GM03348 (cell line): Measurements from ENCODE around the gene MACROD2.

Experiments used
- DNase-seq: peaks from one replicate; pipeline ENCODE4 v3.0.0; 2012; ENCODE audit warnings: low spot score

The MACROD2 gene

GRCh38 chr20:14525426-14525825, 530.1 kb downstream of the MACROD2 start:
- no peak for DNase-seq

DNA sequence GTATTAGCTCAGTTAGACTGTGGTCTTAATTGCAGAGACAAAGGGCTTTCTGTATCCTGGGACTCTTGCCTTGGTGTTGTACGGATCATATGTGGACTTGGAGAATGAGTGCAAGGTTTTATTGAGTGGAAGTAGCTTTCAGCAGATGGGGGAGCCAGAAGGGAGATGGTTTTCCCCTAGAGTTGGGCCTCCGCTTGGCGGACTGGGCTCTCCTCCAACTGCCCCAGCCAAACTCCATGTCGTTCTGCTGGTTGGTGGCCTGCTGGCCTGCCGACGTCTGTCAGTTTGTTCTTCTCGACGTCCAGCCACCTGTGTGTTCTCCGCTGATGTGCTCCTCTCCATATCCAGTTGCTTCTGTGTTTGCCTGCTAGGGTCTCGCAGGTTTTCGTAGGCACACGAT, 531.6 kb downstream of the MACROD2 start:
- DNase-seq: no peak

GRCh38 chr20:14531786-14532185, 536.5 kb downstream of the MACROD2 start:
- DNase-seq: no peak

DNA sequence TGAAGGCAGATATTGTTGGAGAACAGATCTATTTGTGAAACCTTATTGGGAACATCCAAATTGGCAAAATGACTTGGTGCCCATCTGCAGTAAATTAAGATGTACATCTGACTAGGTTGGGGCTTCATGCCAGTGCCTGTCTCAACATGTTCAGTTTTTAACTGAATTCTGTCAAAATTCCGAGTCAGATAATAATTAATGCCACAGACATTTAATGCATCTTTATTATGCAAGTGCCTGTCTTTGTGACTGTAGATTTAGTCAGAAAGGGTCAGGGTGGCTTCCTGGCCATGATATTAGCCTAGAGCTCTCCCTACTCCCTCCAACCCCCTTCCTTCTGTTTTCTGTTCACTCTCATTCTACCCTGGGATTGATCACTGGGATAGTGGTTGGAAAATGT, 541.4 kb downstream of the MACROD2 start:
- DNase-seq: no peak

DNA sequence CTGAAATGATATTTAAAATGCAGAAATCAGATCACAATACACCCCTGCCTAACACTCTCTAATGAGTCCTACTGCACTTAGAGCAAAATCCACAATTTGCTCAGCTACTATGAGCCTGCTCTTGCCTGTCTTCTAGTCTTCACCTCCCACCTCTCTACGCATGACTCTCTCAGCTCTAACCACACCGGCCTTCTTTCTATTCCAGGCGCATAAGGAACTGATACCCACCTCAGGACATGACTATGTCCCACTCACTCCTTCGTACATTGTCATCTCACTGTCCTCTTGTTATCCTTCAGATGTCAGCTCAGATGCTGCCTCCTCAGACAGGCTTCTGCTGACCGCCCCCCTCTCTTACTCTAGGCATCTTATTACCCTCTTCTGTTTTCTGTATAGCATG, 543.1 kb downstream of the MACROD2 start:
- no peak for DNase-seq

- DNase-seq: no peak
Observed at GRCh38 chr20:14543040-14543439, 547.7 kb downstream of the MACROD2 start.

DNA sequence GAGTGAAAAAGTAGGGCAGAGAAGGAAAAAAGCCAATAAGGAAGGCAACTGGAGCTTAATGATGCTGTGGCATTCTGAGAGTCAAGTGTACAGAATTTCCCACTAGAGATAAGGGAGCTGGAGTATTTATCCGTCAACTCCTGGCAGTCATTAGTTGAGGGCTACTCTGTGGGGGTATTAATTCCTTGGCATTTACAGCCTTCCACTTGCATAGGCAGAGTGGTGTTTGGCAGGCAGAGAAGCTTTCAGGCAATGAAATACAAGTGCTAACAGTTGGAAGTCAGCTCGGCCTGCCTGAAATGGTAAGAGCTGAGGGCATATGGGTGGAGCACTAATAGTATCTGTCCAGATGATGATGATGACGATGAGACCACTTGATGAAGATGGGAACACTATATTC, 549.4 kb downstream of the MACROD2 start:
- DNase-seq: no peak

- no peak for DNase-seq
Observed at GRCh38 chr20:14550655-14551054, 555.3 kb downstream of the MACROD2 start.

DNA sequence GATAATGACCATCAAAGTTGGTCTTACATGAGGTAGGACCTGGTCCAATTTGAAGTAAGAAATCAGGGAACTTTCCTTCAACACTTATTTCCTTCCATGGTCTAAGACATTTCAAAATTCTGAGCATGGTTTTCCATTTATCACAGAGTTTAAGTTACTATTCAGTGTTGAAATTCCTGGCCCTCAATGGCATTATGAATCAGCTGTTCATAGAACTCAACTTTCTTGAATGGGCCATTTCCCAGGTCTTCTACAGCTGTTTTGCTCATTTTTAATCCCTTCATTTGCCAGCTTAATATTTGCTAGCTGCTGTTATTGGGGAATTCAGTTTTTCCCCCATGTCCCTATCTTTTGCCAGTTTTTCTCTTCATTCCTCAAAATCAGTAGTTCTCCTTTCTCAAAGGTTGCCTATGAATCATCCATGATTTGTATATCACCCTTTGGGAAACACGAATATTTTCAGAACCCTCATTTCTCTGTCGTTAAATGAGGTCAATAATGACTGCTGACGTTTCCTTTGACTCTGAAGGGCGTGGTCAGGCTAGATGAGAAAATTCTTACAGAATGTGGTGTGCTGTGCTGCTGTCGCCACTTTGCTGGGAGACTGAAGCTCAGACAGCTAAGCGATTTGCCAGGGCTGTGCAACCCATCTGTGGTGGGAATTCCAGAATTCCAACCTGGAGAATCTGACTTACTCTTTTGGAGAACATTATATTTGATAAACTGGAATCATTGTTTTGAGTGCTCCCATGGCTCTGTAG, 558.6 kb downstream of the MACROD2 start:
- no peak for DNase-seq

DNA sequence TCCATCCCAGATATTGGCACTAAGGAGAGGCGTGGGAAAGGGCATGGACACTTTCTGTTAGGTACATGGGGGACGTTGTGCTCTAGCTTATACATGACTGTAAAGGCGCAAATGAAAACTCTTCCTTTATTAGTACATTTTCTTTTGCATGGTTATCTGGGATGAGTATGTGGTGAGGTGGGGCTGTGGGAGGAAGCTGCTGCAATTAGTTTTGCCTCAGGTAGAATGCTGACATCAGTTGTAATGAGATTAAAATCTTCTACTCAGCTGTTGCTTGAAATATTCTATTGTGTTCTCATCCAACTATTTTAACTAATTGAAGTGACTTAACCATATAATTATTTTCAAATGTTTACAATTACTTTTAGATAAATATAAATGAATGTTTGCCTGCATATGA, 560.4 kb downstream of the MACROD2 start:
- no peak for DNase-seq

DNA sequence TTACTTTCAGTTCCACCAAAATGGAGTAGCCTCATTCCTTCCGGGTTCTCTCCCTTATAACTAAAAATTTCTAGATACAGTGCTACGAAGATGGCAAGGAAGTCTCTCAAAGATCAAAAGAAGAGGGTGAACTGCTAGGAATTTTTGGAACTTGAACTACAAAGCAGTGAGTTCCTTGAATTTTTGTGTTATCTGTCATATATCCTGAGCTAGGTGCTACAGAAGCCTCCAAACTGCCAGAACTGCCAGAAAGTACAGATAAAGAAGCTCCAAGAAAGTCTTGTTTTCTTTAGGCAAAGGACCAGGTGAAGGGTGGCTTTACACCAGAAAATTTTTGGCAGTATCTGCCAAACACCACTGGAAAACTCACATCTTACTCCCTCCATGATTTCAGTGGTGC, 560.9 kb downstream of the MACROD2 start:
- no peak for DNase-seq

DNA sequence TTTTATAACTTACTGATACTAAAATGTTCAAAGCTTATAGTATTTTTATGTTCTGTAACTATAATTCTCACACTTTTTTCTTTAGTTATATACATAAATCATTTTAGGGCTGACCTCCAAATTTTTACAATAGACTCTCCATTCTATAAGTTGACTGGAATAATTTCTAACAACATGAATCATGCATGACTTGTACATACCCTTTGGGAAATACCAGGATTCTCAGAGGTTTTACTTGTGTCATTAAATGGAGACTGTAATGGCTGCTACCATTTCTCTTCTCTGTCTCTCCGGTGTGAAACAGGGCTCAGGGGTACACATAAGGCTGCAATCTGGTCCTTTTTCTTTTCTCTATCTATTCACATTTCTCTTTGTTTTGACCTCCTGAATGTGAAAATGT, 564.3 kb downstream of the MACROD2 start:
- DNase-seq: no peak

GRCh38 chr20:14561741-14562221, 566.5 kb downstream of the MACROD2 start:
- DNase-seq: peak; percentile 19

GRCh38 chr20:14562981-14563380, 567.7 kb downstream of the MACROD2 start:
- DNase-seq: no peak

DNA sequence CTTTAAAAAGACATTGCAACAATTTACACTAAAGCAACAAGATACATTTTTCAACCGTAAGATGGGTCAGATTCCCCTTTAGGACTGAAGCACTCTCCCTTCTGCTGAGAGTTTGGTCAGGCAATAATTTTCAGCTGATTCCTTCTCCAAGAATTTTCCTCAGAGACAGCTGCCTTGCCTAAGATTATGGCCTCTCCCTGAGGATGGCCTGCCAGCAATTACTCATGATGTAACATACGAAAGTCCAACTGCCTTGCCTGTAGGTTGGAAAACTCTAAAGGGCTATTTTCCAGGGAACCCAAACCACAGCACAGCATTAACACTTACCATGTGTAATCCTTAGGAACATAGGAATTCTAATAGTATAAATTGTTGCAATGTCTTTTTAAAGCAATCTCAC, 571.2 kb downstream of the MACROD2 start:
- DNase-seq: peak; percentile 65

GRCh38 chr20:14568225-14568624, 572.9 kb downstream of the MACROD2 start:
- peak; percentile 4 for DNase-seq

DNA sequence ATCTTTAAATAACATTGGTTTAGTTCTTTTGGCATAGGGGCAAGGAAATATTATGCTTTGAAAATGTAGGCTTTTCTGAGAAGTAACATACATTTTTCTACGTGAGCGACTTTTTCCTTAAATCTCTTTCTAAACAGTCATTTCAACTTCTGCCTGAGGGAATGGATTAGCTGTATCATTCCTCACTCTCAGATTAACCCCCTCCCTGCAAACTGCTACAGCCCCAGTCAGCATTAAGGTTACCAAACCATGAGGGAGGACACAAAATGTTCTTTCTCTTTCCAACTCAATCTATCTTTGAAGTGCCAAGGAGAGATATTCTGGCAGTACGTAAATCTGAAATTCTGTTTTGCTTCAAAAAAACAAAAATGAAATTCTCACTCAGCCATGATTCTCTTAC, 573.4 kb downstream of the MACROD2 start:
- DNase-seq: no peak

GRCh38 chr20:14569641-14570040, 574.3 kb downstream of the MACROD2 start:
- no peak for DNase-seq

GRCh38 chr20:14570811-14571210, 575.5 kb downstream of the MACROD2 start:
- DNase-seq: no peak

DNA sequence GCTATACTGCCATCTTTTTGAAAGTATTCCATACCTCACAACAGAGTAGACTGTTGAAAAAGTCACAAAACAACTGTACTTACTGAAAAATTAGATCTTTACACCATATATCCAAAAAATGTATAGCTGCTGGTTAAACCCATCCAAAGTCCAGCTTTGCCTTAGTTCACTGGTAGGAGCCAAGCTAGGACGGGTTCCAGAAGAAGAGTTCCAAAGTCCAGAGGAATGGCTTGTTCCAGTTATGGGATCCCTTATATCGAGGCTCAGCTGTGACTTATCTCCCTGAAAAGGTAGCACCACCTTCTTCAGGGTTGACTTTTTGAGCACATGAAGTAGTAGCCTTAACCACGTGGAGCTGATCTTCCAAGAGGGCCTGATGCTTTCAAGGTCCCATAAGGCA, 578.4 kb downstream of the MACROD2 start:
- DNase-seq: no peak

- DNase-seq: no peak
Observed at GRCh38 chr20:14576196-14576877, 581.0 kb downstream of the MACROD2 start.

GRCh38 chr20:14580418-14581074, 585.2 kb downstream of the MACROD2 start:
- DNase-seq: no peak

DNA sequence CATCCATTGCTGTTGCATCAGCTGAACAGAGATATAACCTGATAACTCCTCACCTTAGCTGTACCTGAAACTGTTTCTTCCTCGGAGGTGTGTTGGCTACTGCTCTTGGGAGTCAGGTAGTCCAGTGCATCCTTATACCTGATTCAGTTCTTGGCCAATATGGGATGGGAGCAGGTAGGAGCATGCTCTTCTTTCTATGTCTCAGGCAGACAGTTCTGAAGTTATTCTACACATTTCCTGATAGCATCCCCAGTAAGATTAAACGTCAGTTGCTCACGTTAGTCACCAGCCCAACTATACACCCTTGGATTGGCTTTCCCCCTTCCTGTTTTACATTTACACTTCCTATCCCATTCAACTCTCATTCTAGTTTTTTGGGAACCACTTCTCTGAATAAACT, 586.4 kb downstream of the MACROD2 start:
- no peak for DNase-seq
